GM12892 (cell line): ENCODE measurements around the gene SYS1.

ENCODE experiments used
- POLR2A ChIP-seq: IDR thresholded peaks from 2 replicates; pipeline ENCODE4 v1.6.1; 2011; ENCODE audit warnings: low read depth, low read length, control low read depth
- POLR2AphosphoS5 ChIP-seq: IDR thresholded peaks from 2 replicates; pipeline ENCODE4 v1.6.1; 2011; ENCODE audit warnings: low read depth, low read length, control low read depth
- TAF1 ChIP-seq: IDR thresholded peaks from 2 replicates; pipeline ENCODE4 v1.6.1; 2011; ENCODE audit warnings: low read depth, mild to moderate bottlenecking, control low read depth, low read length, borderline replicate concordance

- TF ChIP-seq POLR2AphosphoS5 (no peak), POLR2A (no peak), TAF1 (no peak)
Observed at GRCh38 chr20:45390931-45391330, 28.0 kb downstream of the SYS1 start.
